Right lobe of liver (tissue), 6 donors: ENCODE data around the gene AFAP1L1. TPM values are rescaled to one million over a fixed set of nuclear protein-coding genes. Genes with fewer than 3 reads are reported as not detected.

Source experiments
- ATAC-seq, 4 donors: fragments of 200-7000 bp; cut with Tn5 transposase; one replicate each; pipeline ENCODE4 v1.9.1; 2020; ENCODE audit warnings: mild to moderate bottlenecking in 4 of 4, moderate library complexity in 4 of 4
- DNase-seq, 3 donors: peaks; one replicate each; pipeline ENCODE4 v3.0.0-alpha.2; 2020
- H3K27ac ChIP-seq, 3 donors: fragments of 200-600 bp; one replicate each; pipeline ENCODE4 v1.8.0; 2022
- H3K27me3 ChIP-seq, 2 donors: fragments of 200-600 bp; one replicate each; pipeline ENCODE4 v1.8.0; 2022
- H3K36me3 ChIP-seq, 4 donors: fragments of 200-600 bp; sonication (generic) in 1 of 4; one replicate each; pipeline versions ENCODE4 v1.5.1 to v1.8.0; 2017 to 2022; ENCODE audit warnings: control low read depth in 1 of 4
- H3K4me1 ChIP-seq, 4 donors: fragments of 200-600 bp; sonication (generic) in 1 of 4; one replicate each; pipeline versions ENCODE4 v1.5.1 to v1.8.0; 2017 to 2022; ENCODE audit warnings: control low read depth in 1 of 4
- H3K4me3 ChIP-seq, 3 donors: fragments of 200-600 bp; one replicate each; pipeline ENCODE4 v1.8.0; 2022
- H3K9me3 ChIP-seq, 4 donors: fragments of 200-600 bp; sonication (generic) in 1 of 4; one replicate each; pipeline versions ENCODE4 v1.5.1 to v1.8.0; 2017 to 2022; ENCODE audit warnings: control low read depth in 1 of 4
- CTCF ChIP-seq, 4 donors: fragments of 200-600 bp in 3 of 4; fragments of 450-650 bp in 1 of 4; IDR thresholded peaks; one replicate each; pipeline versions ENCODE4 v1.5.1 to v1.8.0; 2016 to 2022; ENCODE audit warnings: antibody characterized with exemption in 4 of 4, mild to moderate bottlenecking in 2 of 4
- POLR2A ChIP-seq: fragments of 450-650 bp; IDR thresholded peaks from one replicate; pipeline ENCODE4 v1.6.1; 2017; ENCODE audit warnings: antibody characterized with exemption, mild to moderate bottlenecking
- WGBS: methylation state at CpG from one replicate; pipeline ENCODE4 v1.1.6; 2018; ENCODE audit warnings: low coverage, low lambda C conversion rate; ENCODE audit not compliant: insufficient coverage; ENCODE audit errors: missing lambda C conversion rate; 5-methylcytosine and 5-hydroxymethylcytosine counted together
- intact Hi-C, 2 donors: fragments of 100-400 bp; cut with DNase I; formaldehyde crosslinking; loops; one replicate each; pipeline versions ENCODE4 v1.11.2 to v1.14.1; 2022
- total RNA-seq, 6 experiments: library from RNA; depleted of rRNA in 2 of 6; stranded (reverse); fragments of >200 nt in 2 of 6; fragmentation: NEBNext Ultra II Directional in 3 of 6; extraction: Animal tissue kit (Norgen Biotek cat#: 25700) in 3 of 6; gene quantifications; one replicate each; pipeline versions ENCODE4 v1.1.0 to v1.2.4, GENCODE V29; 2016 to 2023
- donor health status: DM: no; HTN: yes; CAD: no.
- donor health status: DM: no; HTN: no; CAD: no.
- donor health status: DM: no; HTN: no; CAD: no.
- donor health status: DM: no; HTN: yes; CAD: no.
- donor health status: DM: no; HTN: yes; CAD: no.

Gene AFAP1L1
- total RNA-seq, 6 experiments from 2014 or later = 3.1 to 6.6 (median 5.2) TPM

GRCh38 chr5:149257131-149257530 lies 14.5 kb upstream of the AFAP1L1 start:
- Histone ChIP-seq H3K9me3 (no peaks in the 10 kb centered on the region), H3K4me3 (no peak overlapping the region), H3K27ac (no peak overlapping the region), H3K27me3 (no peaks in the 10 kb centered on the region), H3K4me1 (no peaks in the 10 kb centered on the region), H3K36me3 (peaks cover 0 to 19% (median 9%) of the 10 kb centered on the region in 4 donors)
- TF ChIP-seq CTCF (IDR thresholded peaks at IDR 0.05) (no peak), POLR2A (no peak)
- WGBS = 83% methylated on average over 1 of the region's 1 CpG
- intact Hi-C loops = no loop called here
- ATAC-seq = no peak
- DNase-seq = no peak

- TF ChIP-seq POLR2A (no peak), CTCF (IDR thresholded peaks at IDR 0.05) (no peak)
- Histone ChIP-seq H3K4me1 (no peaks in the 10 kb centered on the region), H3K4me3 (no peak overlapping the region), H3K27ac (no peak overlapping the region), H3K27me3 (no peaks in the 10 kb centered on the region), H3K9me3 (no peaks in the 10 kb centered on the region), H3K36me3 (peaks cover 0 to 12% (median 5%) of the 10 kb centered on the region in 4 donors)
- 76% methylated on average over 9 of the region's 10 CpGs for WGBS
- ATAC-seq = no peak
- DNase-seq = no peak
- intact Hi-C loops = no loop called here
Observed at GRCh38 chr5:149257889-149258705, 13.6 kb upstream of the AFAP1L1 start.

GRCh38 chr5:149260761-149261160 lies 10.9 kb upstream of the AFAP1L1 start:
- intact Hi-C loops = no loop called here
- Histone ChIP-seq H3K36me3 (peaks cover 0 to 4% (median 0%) of the 10 kb centered on the region in 4 donors), H3K4me1 (peaks cover 0 to 2% (median 0%) of the 10 kb centered on the region in 4 donors), H3K27me3 (no peaks in the 10 kb centered on the region), H3K4me3 (no peak overlapping the region), H3K27ac (no peak overlapping the region), H3K9me3 (no peaks in the 10 kb centered on the region)
- 80% methylated on average over 1 of the region's 1 CpG for WGBS
- no peak for TF ChIP-seq POLR2A
- TF ChIP-seq CTCF (IDR thresholded peaks at IDR 0.05) = no peak
- ATAC-seq (peak in 2 of 4 donors; percentile 2 to 18), DNase-seq (no peak)

GRCh38 chr5:149261246-149261645 lies 10.4 kb upstream of the AFAP1L1 start:
- Histone ChIP-seq H3K36me3 (no peaks in the 10 kb centered on the region), H3K4me3 (no peak overlapping the region), H3K27ac (no peak overlapping the region), H3K27me3 (no peaks in the 10 kb centered on the region), H3K4me1 (peaks cover 0 to 2% (median 0%) of the 10 kb centered on the region in 4 donors), H3K9me3 (no peaks in the 10 kb centered on the region)
- ATAC-seq (peak; percentile 5 to 40 (median 10)), DNase-seq (no peak)
- intact Hi-C loops = no loop called here
- WGBS = 33% methylated on average over 4 of the region's 7 CpGs
- no peak for TF ChIP-seq POLR2A
- TF ChIP-seq CTCF (IDR thresholded peaks at IDR 0.05) = no peak
